GM19043 (cell line): ENCODE data around the gene LCN2.
"Not testable (repeated sequence)": the region's sequence is repeated elsewhere in the genome, so short reads cannot be mapped to it uniquely, and the experiment has no call there.

ENCODE experiments used
- ATAC-seq: cut with Tn5 transposase; IDR thresholded peaks from one replicate; pipeline ENCODE4 v1.9.1; 2021; ENCODE audit warnings: low read depth; ENCODE audit not compliant: unreplicated experiment

Gene LCN2

DNA sequence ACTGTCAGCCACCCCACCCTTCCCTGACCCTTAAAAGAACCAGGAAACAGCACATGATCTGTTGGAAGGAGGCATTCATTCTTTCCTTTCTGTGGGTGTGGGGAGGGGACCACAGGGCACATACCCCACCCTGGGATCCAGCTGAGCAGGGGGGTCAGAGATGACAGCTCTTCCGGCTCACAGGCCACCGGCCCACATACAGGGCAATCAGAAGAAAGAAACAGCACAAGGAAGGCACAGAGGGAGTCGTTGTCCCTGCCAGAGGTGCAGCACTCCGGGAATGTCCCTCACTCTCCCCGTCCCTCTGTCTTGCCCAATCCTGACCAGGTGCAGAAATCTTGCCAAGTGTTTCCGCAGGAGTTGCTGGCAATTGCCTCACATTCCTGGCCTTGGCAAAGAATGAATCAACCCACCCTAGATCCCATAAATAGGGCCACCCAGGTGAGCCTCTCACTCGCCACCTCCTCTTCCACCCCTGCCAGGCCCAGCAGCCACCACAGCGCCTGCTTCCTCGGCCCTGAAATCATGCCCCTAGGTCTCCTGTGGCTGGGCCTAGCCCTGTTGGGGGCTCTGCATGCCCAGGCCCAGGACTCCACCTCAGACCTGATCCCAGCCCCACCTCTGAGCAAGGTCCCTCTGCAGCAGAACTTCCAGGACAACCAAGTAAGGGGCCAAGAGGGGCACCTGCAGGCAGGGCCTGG is at the start of gene LCN2:
LCN2 (plus strand) TSS at position 453 of the 701 bp plus-strand sequence; CDS start at position 526, 73 bp downstream.
- ATAC-seq = no peak

DNA sequence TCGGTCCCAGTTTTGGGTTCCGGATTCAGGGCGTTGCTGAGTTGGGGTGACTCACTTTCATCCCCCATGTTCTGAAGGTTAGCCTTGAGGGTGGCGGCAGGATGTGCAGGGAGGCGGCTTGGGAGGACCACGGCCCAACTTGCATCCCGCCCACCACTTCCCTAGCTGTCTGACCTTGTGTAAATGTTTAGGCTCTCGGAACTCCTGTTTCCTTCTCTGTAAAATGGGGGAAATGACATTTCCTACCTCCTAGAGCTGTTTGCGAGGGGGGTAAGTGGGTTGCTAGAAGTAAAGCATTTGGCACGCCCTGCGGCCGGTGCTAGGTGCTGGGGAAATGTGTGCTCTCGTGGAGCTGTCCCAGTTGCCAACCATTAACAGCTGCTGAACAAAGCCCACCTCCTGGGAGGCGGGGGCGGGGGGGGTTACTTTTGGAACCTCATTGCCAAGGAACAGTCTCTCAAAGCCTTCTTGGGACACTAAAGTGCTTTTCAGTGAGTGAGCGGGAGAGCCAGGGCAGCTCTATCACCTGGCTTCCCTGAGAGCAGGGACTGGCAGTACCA is 49.2 kb upstream of the LCN2 start:
- no peak for ATAC-seq

DNA sequence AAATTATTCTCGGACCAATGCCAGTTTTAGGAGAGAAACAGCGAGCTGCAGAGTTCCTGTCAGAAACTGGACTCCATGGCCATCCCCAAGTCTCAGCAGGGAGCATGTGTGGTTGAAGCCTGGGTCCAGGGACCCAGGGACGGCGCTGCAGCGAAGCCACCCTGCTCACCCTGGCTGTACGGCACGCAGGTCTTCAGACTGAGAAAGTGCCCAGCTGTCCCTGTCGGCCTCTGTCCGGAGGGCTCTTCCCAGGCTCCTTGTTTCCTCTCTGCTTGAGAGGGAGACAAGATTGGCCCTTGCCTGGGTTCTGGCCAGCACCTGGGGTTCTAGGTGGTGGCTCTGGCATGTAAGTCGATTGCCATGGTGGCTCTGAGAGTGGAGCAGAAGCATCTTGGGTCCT is 48.7 kb upstream of the LCN2 start:
- no peak for ATAC-seq

DNA sequence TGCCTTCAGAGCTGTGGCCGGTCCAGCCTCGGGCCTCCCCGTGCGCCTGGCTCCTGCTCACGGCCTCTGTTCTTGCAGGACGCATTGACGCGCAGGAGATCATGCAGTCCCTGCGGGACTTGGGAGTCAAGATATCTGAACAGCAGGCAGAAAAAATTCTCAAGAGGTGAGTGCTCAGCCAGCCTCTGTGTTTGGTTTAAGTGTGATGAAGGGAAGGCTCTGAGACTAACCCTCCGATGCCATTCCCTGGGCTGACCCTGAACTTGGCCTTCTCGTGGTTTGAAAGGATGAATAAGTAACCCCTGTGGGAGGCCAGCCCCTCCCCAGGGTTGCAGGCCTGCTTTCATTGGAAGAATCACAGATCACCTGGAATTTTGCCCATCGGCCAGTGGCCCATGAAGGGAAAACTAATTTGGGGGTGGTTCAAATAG is 48.0 kb upstream of the LCN2 start:
- ATAC-seq = no peak

DNA sequence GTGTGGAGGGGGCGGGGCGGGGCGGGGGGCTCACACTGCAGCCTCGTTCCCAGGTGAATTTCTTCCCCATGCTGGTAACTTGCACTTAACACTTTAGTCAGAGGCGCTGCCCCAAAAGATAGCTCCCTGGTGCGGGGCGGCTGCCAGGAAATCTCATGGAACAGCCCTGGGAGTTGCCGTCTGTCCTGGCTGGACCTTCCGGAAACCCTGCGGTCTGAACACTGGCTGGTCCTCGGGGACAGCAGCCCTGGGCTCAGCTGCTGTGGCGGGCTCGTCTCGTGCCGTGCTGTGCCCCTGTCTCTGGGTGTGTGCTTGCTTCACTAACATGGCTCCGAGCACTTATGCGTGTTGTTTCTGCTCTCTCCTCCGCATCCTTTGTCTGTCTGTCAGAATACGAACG is 47.6 kb upstream of the LCN2 start:
- ATAC-seq = no peak

DNA sequence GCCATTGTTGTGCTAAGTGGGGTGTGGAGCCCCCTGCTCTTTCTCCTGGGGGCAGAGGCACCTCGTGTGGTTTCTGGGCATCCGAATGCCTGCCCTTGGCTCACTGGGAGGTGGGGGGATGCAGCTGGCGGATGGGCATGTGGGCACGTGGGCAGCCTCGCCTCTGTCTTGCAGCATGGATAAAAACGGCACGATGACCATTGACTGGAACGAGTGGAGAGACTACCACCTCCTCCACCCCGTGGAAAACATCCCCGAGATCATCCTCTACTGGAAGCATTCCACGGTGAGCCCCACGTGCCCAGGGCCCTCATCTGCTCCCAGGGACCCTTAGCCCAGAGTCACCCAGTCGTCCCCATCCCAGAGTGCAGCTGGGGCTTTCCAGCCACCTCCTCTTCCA is 47.1 kb upstream of the LCN2 start:
- ATAC-seq = no peak

DNA sequence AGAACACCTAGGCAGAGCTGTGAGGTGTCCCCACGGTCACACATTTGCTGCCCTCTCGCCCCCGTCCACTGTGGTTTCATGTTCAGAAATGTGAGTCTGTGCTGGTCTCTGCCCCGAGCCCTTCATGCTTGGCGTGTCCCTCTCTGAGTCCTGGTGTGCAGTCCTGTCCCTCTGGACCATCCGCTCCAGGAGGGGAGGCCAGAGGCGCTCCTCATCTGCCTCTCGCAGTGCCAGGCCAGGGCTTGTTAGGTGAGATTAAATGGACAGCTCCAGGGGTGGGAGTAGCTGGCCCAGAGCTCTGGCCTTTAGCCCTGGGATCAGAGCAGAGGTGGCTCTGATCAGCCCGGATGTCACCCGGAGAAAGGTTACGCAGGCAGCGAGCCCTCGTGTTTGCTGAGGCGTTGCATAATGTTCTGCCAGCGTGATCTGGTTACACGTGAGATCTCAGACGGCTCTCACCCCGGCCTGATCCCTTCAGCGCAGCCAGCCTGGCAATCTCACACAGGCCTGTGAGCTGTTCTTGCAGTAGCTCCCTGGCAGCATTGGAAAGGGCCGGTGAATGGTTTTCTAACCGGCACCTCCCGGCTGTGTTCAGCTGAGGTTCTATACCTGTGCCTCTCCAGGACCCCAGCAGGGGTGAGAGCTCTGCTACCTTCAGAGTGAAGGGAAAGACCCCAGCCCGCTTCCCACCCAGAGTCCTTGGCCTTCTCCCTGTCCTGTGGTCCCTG is 46.2 kb upstream of the LCN2 start:
- no peak for ATAC-seq

DNA sequence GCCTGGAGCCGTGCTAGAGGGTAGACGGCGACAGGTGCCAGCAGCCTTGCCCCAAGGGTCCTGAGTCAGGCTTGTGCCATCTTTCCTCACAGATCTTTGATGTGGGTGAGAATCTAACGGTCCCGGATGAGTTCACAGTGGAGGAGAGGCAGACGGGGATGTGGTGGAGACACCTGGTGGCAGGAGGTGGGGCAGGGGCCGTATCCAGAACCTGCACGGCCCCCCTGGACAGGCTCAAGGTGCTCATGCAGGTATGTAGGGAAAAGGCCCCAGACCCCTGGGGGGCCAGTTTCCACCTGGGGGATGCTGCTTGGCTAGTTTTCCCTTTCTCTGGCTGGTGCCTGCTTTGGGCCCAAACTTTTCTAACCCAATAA is 45.7 kb upstream of the LCN2 start:
- no peak for ATAC-seq

DNA sequence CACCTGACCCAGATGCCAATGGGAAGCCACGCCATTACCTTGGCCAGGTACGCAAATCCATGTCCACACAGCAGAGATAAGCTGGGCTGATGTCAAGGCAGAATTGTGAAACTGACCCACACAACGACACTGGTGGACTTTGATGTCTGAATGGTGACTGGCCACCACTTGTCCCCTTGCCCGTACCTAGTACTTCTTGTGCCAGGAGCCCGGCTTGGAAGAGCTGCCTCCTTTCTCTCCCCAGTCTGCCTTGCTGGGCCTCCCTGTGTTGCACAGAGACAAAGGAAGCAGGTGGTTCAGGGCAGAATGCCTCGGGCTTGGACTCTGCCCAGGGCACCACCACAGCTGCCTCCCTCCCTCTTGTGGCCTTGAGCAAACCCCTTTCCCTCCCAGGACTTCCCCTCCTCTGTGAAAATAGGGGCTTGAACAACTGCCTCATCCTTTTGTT is 45.1 kb upstream of the LCN2 start:
- no peak for ATAC-seq

DNA sequence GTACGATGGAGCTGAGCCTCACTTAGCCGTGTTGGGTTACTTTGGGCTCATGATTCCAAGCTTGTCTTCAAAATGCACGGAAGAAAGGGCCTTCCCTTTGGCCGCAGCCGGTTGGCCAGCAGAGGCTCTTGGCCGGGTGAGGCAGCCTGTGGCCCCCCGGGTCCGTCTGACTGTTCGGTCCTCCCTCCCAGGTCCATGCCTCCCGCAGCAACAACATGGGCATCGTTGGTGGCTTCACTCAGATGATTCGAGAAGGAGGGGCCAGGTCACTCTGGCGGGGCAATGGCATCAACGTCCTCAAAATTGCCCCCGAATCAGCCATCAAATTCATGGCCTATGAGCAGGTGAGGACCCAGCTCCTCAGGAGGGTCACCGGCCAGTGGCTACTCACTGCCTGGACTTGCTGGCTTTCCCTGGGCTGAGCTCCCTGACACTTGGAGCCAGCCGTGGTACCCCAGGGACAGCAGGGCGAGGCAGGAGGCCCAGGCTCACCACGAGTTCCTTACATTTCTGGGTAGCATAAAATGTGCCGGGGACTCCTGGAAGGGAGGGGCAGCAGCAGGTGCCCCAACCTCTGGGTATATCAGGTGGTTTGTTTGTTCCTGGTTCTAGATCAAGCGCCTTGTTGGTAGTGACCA is 43.6 kb upstream of the LCN2 start:
- ATAC-seq = no peak

DNA sequence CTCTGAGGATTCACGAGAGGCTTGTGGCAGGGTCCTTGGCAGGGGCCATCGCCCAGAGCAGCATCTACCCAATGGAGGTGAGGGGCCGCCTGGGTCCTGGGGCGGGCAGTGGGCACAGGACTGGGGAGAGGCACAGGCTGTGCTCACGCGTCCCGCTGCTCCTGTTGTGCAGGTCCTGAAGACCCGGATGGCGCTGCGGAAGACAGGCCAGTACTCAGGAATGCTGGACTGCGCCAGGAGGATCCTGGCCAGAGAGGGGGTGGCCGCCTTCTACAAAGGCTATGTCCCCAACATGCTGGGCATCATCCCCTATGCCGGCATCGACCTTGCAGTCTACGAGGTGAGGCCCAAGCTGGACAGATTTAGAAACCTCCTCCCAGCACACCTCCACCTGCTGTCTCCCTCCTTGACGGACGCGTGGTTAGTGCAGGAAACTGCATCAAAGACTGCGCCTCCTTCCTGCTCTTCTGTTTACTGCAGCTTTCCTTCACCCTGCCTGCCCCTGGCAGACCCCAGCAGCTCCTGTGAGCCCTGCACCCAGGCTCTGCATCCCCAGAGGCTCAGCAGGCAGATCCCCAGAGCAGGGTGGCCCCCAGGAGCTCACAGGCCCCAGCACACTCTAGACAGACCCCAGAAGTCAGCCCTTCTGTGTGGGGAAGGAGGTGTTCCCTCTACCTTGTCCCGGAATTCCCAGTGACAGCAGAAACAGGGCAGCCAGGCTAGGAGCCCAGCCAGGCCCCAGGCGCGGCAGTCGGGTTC is 42.9 kb upstream of the LCN2 start:
- no peak for ATAC-seq

DNA sequence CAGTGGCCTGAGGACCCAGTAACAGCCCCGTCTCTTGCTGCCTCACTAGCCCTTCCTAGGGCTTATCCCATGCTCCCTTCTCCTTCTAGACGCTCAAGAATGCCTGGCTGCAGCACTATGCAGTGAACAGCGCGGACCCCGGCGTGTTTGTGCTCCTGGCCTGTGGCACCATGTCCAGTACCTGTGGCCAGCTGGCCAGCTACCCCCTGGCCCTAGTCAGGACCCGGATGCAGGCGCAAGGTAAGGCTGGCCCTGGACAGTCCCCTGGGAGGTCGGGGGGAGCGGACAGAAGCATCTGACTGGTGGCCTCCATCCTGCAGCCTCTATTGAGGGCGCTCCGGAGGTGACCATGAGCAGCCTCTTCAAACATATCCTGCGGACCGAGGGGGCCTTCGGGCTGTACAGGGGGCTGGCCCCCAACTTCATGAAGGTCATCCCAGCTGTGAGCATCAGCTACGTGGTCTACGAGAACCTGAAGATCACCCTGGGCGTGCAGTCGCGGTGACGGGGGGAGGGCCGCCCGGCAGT is 42.2 kb upstream of the LCN2 start:
- no peak for ATAC-seq

DNA sequence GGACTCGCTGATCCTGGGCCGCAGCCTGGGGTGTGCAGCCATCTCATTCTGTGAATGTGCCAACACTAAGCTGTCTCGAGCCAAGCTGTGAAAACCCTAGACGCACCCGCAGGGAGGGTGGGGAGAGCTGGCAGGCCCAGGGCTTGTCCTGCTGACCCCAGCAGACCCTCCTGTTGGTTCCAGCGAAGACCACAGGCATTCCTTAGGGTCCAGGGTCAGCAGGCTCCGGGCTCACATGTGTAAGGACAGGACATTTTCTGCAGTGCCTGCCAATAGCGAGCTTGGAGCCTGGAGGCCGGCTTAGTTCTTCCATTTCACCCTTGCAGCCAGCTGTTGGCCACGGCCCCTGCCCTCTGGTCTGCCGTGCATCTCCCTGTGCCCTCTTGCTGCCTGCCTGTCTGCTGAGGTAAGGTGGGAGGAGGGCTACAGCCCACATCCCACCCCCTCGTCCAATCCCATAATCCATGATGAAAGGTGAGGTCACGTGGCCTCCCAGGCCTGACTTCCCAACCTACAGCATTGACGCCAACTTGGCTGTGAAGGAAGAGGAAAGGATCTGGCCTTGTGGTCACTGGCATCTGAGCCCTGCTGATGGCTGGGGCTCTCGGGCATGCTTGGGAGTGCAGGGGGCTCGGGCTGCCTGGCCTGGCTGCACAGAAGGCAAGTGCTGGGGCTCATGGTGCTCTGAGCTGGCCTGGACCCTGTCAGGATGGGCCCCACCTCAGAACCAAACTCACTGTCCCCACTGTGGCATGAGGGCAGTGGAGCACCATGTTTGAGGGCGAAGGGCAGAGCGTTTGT is 41.6 kb upstream of the LCN2 start:
- ATAC-seq = no peak

DNA sequence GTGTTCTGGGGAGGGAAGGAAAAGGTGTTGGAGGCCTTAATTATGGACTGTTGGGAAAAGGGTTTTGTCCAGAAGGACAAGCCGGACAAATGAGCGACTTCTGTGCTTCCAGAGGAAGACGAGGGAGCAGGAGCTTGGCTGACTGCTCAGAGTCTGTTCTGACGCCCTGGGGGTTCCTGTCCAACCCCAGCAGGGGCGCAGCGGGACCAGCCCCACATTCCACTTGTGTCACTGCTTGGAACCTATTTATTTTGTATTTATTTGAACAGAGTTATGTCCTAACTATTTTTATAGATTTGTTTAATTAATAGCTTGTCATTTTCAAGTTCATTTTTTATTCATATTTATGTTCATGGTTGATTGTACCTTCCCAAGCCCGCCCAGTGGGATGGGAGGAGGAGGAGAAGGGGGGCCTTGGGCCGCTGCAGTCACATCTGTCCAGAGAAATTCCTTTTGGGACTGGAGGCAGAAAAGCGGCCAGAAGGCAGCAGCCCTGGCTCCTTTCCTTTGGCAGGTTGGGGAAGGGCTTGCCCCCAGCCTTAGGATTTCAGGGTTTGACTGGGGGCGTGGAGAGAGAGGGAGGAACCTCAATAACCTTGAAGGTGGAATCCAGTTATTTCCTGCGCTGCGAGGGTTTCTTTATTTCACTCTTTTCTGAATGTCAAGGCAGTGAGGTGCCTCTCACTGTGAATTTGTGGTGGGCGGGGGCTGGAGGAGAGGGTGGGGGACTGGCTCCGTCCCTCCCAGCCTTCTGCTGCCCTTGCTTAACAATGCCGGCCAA is 40.8 kb upstream of the LCN2 start:
- no peak for ATAC-seq

DNA sequence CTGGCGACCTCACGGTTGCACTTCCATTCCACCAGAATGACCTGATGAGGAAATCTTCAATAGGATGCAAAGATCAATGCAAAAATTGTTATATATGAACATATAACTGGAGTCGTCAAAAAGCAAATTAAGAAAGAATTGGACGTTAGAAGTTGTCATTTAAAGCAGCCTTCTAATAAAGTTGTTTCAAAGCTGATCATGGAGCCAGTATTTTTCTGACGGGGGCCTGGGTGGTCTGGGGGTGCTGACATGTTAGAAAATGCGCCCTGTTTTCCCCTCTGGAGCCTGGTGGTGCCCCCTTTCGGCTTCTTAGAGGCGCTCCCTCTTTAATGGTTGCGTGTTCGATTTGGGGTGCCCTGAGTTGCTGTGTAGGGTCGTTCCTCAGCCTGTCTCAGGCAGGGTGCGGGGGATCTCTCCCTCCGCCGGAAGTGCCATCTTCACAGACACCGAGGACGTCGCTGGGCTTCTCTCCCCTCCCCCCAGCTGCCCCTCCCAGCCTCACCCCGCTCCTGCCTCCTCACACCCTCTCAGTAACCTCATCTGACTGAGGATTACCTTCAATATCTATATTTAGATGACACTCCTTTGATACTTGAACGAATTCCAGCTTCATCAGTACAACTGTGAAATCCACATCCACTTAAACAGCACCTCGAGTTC is 40.1 kb upstream of the LCN2 start:
- no peak for ATAC-seq

DNA sequence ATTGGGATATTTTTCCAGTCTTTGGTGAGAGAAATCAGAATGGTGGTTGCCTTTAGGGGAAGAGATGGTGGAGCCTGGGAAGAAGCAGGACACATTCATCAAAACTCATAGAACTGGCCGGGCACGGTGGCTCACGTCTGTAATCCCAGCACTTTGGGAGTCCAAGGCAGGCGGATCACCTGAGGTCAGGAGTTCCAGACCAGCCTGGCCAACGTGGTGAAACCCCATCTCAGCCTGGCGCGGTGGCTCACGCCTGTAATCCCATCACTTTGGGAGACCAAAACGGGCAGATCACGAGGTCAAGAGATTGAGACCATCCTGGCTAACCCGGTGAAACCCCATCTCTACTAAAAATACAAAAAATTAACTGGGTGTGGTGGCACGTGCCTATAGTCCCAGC is 37.5 kb upstream of the LCN2 start:
- ATAC-seq = not testable (repeated sequence)

DNA sequence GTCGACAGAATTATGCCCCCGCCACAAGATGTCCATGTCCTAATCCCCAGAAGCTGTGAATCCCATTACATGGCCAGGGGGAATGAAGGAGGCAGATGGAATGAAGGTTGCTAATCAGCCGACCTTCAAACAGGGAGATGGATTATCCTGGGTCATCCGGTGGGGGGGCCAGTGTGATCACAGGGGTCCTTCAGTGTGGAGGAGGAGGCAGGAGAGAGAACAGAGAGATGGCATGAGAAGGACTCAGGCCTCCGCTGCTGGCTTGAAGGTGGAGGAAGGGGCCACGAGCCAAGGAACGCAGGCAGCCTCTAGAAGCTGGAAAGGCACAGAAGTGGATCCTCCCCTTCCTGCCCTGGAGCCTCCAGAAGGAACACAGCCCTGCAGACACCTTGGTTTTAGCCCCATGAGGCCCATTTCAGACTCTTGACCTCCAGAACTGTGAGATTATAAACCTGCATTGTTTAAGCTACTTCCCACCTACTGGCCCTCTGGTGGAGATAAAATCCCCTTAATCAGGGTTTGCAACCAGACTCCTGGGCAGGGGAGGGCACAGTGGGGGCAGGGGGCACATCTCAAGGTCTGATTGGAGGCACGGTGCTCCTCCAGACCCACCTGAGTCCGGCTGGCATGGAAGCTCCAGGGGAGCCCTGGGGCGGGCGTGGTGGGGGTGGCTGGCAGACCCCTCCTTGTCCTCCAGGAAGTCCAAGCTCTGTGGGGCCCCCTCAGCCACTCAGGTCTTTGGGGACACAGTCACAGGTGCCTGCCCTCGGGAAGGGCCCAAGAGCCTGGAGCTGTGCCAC is 35.5 kb upstream of the LCN2 start:
- ATAC-seq = no peak
